CD4-positive, alpha-beta T cell treated with Interleukin-2 at 100 ng/mL for 4 hours (primary cell): ENCODE measurements around the gene LIMS2.

ENCODE experiments used
- DNase-seq: peaks from one replicate; pipeline ENCODE4 v3.0.0-alpha.2; 2020; ENCODE audit warnings: low spot score

LIMS2 gene

DNA sequence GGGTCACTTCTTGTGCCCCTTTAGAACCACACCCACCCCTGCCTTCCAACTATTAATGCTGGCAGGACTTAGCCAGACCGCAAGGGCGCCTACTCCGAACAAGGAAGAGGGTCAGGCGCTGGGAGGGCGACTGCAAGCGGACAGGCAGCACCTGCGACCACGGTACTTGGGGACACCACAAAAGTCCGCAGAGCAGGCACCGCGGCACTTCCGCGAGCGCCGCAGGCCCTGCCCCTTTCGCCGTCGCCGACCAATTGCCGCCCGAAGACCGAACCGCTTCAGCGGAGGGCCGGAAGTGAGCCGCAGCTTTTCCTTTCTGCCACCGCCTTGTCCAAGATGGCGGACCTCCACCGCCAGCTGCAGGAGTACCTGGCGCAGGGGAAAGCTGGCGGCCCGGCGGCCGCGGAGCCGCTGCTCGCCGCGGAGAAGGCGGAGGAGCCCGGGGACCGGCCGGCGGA, 25.9 kb upstream of the LIMS2 start, which contains the start of gene SFT2D3:
SFT2D3 (plus strand) TSS at position 305 of the 458 bp plus-strand sequence; CDS start at position 337, 32 bp downstream.
- DNase-seq = peak; percentile 92

DNA sequence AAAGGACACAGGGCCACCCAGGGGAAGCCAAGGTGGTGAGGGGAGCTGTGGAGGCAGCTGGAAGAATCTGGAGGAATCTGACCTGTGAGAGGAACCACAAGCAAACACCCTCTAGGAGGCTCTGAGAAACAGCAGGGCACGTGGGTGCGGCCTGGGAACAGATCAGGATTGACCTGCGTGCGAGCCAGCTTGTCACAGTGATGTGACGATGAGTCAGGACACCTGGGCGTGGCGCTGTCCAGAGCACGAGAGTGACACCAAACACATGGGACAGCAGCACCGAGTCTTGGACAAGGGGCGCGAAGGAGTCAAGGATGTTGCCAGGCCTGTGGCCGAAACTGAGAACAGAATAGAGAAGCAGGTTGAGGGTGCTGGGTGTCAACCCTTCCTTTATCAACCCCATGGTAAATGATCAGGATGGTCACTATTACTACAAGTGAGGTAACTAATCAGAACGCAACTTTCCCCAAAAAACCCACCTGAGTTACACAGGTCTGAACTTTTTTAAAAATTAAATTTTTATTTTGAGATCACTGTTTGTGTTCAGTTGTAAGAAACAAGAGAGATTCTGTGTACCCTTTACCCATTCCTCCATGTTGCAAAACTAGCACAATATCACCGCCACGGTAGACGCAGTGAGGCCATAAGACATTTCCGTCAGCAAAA, 25.3 kb upstream of the LIMS2 start:
- peak; percentile 34 for DNase-seq

GRCh38 chr2:127698553-127699355, 23.4 kb upstream of the LIMS2 start:
- DNase-seq = no peak

GRCh38 chr2:127697482-127698180, 22.3 kb upstream of the LIMS2 start:
- no peak for DNase-seq

DNA sequence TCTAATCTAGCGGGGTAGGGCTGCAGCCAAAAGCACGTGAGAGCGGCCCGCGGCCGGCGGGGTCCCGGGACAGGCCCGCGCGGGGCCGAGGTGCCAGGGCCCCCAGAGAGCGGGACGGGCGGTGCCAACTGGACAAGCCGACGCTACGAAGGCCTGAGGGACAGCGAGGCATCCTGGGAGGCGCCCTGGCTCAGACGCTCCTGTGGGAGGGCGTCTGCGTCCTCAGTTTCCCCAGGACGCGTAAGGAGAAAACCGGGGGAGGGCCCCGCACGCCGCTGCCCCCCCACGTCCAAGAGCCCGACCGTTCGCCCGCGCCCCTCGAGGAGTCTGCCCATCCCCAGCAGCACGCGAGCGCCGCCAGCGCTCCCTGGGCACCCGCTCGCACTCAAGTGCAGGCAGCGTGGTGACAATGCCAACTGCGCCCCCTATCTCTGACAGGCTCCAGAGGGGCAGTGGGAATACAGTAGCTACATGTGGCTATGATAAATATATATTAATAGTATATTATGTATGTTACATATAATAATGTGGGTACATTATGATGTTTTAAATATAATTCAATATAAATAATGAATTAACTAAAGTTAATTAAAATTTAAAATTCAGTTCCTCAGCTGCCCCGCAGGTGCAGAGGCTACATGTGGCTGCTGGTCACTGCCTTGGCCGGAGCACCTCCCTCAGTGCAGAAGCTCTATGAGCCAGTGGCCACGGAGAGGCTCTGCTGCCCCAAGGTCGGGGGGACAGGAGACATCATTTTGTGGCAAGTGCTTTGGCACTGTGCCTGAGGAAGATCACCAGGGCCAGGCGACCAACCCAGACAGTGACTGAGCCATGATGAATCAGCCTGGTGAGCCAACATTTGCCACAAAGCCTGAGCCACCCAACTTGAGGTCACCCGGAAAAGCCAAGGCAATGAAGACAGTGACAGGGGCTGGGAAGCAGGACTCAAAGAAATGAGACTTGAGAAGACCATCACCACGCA, 20.5 kb upstream of the LIMS2 start:
- DNase-seq = peak; percentile 52

DNA sequence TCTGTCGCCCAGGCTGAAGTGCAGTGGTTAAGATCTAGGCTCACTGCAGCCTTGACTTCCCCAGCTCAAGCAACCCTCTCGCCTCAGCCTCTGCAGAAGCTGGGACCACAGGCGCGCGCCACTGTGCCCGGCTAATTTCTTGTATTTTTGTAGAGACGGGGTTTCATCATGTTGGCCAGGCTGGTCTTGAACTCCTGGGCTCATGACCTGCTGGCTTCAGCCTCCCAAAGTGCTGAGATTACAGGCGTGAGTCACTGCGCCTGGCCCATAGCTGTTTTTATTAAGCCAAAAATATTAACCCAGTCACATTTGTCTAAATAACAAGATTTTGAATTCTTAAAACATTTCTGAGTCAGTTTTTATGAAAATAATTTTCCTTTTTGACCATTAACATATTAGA, 19.7 kb upstream of the LIMS2 start:
- DNase-seq = no peak

GRCh38 chr2:127690696-127691095, 15.4 kb upstream of the LIMS2 start:
- no peak for DNase-seq

DNA sequence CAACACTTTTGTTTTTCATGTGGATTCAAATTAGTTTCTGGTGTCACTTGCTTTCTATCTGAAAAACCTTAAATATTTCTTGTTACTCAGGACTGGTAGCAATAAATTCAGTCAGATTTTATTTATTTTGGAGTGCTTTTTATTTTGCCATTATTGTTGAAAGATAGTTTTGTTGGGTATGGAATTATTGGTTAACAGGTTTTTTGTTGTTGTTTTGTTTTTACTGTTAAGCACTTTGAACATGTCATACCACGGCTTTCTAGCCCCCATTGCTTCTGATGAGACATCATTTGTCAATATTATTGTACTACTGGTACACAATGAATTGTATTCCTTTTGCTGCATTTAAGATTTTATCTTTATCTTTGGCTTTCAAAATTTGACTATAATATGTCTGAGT, 13.1 kb upstream of the LIMS2 start:
- no peak for DNase-seq

DNA sequence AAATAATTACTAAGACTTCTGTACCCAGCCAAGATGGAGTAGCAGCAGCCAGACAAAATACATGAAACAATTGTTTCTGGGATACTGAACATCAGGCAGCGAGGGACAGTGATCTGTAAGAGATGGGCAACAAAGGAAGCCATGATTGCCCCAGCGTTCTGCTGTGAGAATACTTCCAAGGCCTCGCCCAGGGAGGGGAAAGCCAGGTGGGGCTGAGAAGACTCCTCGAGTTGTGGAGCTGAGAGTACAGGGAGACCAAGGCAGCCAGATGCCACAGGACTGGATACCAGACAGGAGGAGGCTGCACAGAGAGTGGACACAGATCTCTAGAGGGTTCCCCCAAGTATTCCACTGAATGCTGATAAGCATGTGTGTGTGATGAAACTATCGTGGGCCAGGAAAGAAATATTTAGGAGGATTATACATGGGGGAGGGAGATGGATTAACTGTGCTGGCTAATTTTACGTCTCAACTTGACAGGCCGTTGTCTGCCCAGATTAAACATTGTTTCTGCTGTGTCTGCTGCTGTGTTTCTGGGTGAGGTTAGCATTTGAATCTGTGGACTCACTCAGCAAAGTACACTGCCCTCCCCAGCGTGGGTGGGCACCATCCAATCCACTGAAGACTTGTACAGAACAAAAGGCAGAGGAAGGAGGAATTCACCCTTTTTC, 10.2 kb upstream of the LIMS2 start:
- no peak for DNase-seq

DNA sequence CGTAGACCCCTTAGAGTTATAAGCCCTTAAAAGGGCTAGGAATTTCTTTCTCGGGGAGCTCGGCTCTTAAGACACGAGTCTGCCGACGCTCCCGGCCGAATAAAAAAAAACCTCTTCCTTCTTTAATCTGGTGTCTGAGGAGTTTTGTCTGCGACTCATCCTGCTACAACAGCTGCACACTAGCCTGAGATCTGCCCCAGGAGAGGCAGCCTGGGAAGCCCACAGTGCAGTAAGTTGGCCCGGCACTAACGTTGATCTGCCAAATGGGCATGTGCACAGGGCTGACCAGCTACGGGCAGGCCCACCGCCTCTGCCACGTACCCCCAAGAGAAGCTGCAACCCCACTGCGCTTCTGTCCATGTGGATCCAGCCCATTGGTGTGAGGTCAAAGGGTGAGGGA, 8.4 kb upstream of the LIMS2 start:
- no peak for DNase-seq

- no peak for DNase-seq
Observed at GRCh38 chr2:127683056-127683455, 7.7 kb upstream of the LIMS2 start.

GRCh38 chr2:127681976-127682857, 6.9 kb upstream of the LIMS2 start:
- no peak for DNase-seq

DNA sequence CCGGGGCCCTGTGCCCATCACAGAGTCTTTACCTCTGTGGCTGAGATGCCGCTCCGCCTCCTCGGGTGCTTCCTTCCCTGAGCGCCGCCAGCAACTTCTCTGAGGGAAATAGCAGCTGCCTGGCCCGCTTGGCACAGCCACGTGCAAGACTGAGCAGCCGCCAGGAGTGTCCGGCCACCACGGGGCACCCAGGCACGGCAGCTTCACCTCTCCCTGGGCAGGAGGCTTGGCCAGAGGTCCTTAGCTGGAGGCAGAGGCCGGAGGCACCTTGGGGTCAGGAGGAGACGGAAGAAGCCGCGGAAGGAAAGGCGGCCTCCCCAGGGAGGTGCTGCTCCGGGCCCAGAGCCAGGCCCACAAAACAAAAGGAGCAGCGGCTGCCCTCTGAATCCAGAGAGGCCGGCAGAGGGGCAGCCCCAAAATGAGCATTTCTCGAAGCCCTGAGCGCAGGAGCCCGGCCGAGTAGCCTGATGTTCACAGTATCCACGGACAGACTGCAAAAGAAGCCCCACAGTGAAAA, 6.0 kb upstream of the LIMS2 start:
- no peak for DNase-seq

DNA sequence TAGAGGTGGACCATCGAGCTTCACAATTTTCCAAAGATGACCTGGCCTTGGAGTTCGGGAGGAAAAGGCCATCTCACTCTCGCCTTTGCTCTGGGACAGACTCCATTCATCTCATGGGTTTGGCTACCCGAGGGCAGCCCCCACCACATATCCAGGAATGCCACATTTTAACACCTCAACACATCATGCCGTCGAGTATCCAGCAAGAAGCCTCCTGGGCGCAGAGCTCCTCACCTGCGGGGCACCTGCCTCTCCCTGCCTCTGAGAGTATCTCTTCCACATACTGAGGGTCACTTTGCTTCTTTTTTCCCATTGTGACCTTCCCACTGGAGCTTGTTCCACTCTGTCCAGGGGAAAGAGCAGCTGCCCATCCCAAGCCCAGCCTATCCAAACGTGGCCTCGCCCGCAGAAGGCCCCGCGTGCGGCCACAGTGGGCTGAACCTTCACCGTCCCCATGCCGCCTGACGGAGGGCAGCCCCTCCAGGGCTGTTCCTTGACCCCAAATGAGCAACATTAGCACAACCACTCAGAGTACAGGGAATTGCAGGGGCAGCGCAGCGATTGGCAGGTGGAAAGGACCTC, 5.5 kb upstream of the LIMS2 start:
- DNase-seq = no peak

- no peak for DNase-seq
Observed at GRCh38 chr2:127679680-127680361, 4.5 kb upstream of the LIMS2 start.

GRCh38 chr2:127678991-127679390, 3.7 kb upstream of the LIMS2 start:
- DNase-seq = no peak

GRCh38 chr2:127678531-127678930, 3.2 kb upstream of the LIMS2 start:
- DNase-seq = no peak

DNA sequence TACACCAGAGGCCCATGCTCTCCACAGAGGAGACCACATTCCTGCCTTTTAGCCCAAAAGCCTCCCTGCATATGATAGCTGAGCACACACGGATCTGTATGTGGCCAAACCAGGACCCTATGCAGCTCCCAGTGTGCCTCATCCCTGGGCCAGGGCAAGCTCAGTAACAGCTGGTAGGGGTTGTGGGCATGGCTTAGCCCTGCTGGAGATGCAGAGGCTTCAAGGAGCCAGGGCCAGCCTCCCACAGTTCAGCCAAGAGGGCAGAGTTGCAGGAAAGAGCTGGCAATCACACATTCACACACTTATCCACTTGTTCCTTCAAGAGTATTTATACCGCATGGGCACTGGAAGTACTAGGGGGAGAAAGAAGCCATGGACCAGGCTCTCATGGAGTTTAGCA, 1.6 kb upstream of the LIMS2 start:
- no peak for DNase-seq
